ENCODE measurements around the gene PTPRK.

Gene PTPRK

DNA sequence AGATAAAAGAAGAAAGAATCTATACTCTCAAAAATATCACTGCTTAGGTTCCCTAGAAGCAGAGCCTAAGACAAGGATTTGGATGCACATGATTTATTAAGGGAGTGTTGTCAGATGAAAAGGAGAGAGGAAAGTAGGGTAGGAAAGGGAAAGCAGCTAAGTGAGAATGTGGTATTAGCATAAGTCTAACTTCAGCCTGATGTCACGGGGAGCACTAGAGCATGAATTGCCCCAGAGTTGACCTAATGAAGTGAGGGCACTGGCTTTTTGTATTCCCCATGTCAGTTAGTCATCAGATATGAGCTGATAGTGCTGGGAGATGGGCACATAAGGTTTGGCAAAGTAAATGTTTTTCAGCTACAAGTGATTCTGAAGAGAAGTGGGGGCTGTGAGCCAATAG is 490.6 kb downstream of the PTPRK start:
- Histone ChIP-seq H3K36me3 (ENCODE audit: insufficient read depth, low read length) (no peaks in the 10 kb centered on the region), H3K9me3 (ENCODE audit: low read length) (no peaks in the 10 kb centered on the region), H3K79me2 (ENCODE audit: insufficient read depth, low read length) (no peaks in the 10 kb centered on the region), H3K4me3 (ENCODE audit: low read depth, low read length, poor library complexity, severe bottlenecking) (no peak overlapping the region), H3K27me3 (ENCODE audit: insufficient read depth, low read length) (0 out of 2 replicates have a peak, but pooled peaks cover 3% of the 10 kb centered on the region), H2AFZ (ENCODE audit: low read length) (no peak overlapping the region), H3K9me2 (ENCODE audit: low read depth, low read length) (no peaks in the 10 kb centered on the region), H3K9ac (ENCODE audit: low read length) (no peak overlapping the region), H3K4me2 (ENCODE audit: low read length) (no peak overlapping the region), H3K27ac (ENCODE audit: low read depth, low read length, poor library complexity, severe bottlenecking) (no peak overlapping the region), H4K20me1 (ENCODE audit: insufficient read depth, low read length) (no peaks in the 10 kb centered on the region), H3F3A (ENCODE audit: insufficient read depth, low read length) (no peaks in the 10 kb centered on the region), H3K4me1 (ENCODE audit: insufficient read depth, low read length, severe bottlenecking) (no peaks in the 10 kb centered on the region)
- TF ChIP-seq, protein P1, sequence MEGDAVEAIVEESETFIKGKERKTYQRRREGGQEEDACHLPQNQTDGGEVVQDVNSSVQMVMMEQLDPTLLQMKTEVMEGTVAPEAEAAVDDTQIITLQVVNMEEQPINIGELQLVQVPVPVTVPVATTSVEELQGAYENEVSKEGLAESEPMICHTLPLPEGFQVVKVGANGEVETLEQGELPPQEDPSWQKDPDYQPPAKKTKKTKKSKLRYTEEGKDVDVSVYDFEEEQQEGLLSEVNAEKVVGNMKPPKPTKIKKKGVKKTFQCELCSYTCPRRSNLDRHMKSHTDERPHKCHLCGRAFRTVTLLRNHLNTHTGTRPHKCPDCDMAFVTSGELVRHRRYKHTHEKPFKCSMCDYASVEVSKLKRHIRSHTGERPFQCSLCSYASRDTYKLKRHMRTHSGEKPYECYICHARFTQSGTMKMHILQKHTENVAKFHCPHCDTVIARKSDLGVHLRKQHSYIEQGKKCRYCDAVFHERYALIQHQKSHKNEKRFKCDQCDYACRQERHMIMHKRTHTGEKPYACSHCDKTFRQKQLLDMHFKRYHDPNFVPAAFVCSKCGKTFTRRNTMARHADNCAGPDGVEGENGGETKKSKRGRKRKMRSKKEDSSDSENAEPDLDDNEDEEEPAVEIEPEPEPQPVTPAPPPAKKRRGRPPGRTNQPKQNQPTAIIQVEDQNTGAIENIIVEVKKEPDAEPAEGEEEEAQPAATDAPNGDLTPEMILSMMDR (IDR thresholded peaks at IDR 0.05; ENCODE audit: low read length), result no peak
- no peak for TF ChIP-seq EZH2 (IDR thresholded peaks at IDR 0.05; ENCODE audit: borderline replicate concordance, low read length)

DNA sequence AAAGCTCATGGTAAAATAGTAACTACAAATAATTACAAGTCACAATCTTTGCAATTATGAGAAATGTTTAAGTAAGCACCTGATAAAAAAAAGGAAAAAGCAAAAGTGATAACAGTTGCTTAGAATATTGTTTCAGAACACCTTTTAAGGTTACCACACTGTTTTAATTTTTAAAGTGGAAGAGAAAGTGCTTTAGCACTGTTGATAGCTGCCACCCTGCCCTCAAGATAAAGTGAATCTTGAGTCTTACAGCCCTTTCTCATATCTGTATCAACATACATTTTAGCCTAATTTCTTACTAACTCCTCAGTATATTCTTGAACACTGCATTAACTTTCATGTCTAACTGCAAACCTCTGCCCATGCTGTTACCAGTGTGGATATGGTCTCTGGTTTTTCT is 492.2 kb downstream of the PTPRK start:
- Histone ChIP-seq H3K4me3 (ENCODE audit: low read depth, low read length, poor library complexity, severe bottlenecking) (no peak overlapping the region), H3K9ac (ENCODE audit: low read length) (no peak overlapping the region), H3F3A (ENCODE audit: insufficient read depth, low read length) (no peaks in the 10 kb centered on the region), H3K4me2 (ENCODE audit: low read length) (no peak overlapping the region), H3K27me3 (ENCODE audit: insufficient read depth, low read length) (0 out of 2 replicates have a peak, but pooled peaks cover 3% of the 10 kb centered on the region), H3K36me3 (ENCODE audit: insufficient read depth, low read length) (no peaks in the 10 kb centered on the region), H2AFZ (ENCODE audit: low read length) (no peak overlapping the region), H3K9me3 (ENCODE audit: low read length) (no peaks in the 10 kb centered on the region), H3K27ac (ENCODE audit: low read depth, low read length, poor library complexity, severe bottlenecking) (no peak overlapping the region), H3K9me2 (ENCODE audit: low read depth, low read length) (no peaks in the 10 kb centered on the region), H4K20me1 (ENCODE audit: insufficient read depth, low read length) (no peaks in the 10 kb centered on the region), H3K4me1 (ENCODE audit: insufficient read depth, low read length, severe bottlenecking) (no peaks in the 10 kb centered on the region), H3K79me2 (ENCODE audit: insufficient read depth, low read length) (no peaks in the 10 kb centered on the region)
- TF ChIP-seq EZH2 (IDR thresholded peaks at IDR 0.05; ENCODE audit: borderline replicate concordance, low read length), result no peak
- TF ChIP-seq, protein P1 (IDR thresholded peaks at IDR 0.05; ENCODE audit: low read length), result no peak

DNA sequence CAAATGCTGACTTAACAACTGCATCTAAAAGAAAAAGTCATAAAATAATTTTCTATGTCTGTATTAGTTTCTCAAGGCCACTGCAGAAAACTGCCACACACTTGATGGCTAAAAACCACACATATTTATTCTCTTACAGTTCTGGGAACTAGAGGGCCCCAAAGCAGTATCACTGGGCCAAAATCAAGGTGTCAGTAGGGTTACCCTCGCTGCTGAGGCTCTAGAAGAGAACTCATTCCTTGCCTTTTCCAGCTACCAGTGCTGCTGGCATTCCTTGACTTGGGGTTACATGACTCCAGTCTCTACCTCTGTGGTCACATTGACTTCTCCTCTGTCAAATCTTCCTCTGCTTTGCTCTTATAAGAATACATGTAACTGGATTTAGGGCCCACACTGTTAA is 494.9 kb downstream of the PTPRK start:
- Histone ChIP-seq H3K9me2 (ENCODE audit: low read depth, low read length) (no peaks in the 10 kb centered on the region), H3K27me3 (ENCODE audit: insufficient read depth, low read length) (0 out of 2 replicates have a peak, but pooled peaks cover under 1% of the 10 kb centered on the region), H3K9me3 (ENCODE audit: low read length) (no peaks in the 10 kb centered on the region), H3K27ac (ENCODE audit: low read depth, low read length, poor library complexity, severe bottlenecking) (no peak overlapping the region), H3F3A (ENCODE audit: insufficient read depth, low read length) (no peaks in the 10 kb centered on the region), H4K20me1 (ENCODE audit: insufficient read depth, low read length) (no peaks in the 10 kb centered on the region), H3K79me2 (ENCODE audit: insufficient read depth, low read length) (no peaks in the 10 kb centered on the region), H2AFZ (ENCODE audit: low read length) (no peak overlapping the region), H3K4me2 (ENCODE audit: low read length) (no peak overlapping the region), H3K4me1 (ENCODE audit: insufficient read depth, low read length, severe bottlenecking) (no peaks in the 10 kb centered on the region), H3K9ac (ENCODE audit: low read length) (no peak overlapping the region), H3K4me3 (ENCODE audit: low read depth, low read length, poor library complexity, severe bottlenecking) (no peak overlapping the region), H3K36me3 (ENCODE audit: insufficient read depth, low read length) (no peaks in the 10 kb centered on the region)
- TF ChIP-seq EZH2 (IDR thresholded peaks at IDR 0.05; ENCODE audit: borderline replicate concordance, low read length), result no peak
- TF ChIP-seq, protein P1 (IDR thresholded peaks at IDR 0.05; ENCODE audit: low read length), result no peak
